NCI-H2196 (cell line): ENCODE results near the gene LIPN.
A peak's percentile ranks its signal among the peaks of the same experiment; 100 is the strongest.

ENCODE experiments used
- DNase-seq: peaks from one replicate; lab custom pipeline; 2025; ENCODE audit not compliant: unreplicated experiment; lab: John Stamatoyannopoulos, UW

LIPN gene

DNA sequence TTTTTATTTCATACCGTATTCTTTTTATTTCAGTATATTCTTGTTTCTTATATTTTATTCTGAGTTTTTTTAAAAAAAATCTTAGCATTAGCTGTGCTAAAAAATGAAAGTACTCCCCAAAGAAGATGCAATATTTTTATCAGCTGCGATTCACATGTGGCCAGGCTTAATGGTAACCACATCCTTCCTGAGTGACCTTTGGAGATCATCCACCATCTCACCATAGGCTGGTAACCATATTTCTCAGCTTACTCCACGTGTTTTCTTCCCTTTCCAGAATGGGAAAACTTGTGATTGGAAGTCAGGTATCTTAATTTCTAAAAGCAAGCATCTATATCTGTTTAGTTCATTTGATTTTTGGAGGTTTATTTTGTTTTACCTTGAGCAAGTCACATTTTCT lies 23.9 kb downstream of the LIPN start:
- no peak for DNase-seq

DNA sequence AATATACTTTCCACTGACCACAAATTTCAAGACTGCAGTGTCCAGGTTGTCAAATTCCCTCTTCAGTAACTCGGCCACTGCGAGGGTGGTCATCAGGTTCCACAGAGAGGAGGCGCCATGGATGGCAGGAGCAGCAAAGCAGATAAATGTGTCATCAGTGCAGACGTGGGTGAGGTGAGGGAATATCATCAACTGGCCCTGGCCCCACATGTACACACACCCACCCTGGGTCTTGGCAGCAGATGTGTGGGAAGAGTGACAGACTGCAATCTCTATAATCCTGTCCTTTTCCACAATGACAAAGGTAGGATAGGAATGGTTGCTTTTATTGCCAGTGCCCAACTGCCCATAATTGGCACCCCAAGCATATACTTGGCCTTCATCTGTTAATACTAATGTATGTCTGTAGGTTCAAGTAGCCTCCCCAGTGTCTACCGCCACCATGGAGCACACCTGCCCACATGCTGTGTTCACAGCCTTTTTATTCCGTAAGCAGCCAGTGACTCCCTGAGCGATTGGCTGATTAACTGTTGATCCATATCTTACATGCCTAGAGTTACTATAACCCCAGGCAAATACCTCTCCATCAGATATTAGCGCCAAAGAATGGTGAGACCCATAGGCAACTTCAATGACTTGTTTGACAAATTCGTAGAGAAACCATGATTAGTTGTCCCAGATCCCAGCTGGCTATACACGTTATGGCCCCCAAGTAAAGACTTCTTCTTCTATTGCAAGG lies 26.4 kb downstream of the LIPN start:
- no peak for DNase-seq

DNA sequence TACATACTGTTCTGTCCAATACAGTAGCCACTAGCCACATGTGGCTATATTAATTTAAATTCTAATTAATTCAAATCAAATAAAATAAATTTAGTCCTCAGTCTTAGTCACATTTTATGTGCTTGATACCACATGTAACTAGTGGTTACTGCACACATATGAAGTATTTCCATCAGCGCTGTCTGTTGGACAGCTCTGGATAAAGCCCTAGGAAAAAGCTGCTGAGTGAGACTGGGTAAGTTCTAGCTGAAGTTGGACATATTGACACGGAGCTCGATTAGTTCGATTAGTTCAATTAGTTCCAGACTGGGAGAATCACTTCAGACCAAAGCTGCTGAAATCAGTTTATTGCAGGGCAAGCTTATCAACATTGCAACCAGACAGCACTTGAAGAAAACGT lies 27.6 kb downstream of the LIPN start:
- no peak for DNase-seq

DNA sequence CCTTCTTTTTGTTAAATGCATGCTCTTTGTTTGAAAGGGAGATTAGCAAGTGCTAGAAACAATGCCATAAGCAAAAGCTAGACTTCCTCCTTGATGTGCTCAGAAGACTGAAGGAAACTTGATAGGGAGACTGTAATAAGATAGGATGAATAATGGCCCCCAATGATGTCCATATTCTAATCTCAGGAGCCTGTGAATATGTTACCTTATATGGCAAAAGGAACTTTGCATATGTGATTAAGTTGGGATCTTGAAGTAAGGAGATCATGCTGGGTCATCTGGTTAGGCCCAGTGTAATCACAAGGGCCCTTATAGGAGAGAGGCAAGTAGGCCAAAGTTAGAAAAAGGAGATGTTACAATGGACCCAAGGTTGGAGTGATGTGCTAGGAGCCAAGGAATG lies 29.1 kb downstream of the LIPN start:
- DNase-seq = no peak

DNA sequence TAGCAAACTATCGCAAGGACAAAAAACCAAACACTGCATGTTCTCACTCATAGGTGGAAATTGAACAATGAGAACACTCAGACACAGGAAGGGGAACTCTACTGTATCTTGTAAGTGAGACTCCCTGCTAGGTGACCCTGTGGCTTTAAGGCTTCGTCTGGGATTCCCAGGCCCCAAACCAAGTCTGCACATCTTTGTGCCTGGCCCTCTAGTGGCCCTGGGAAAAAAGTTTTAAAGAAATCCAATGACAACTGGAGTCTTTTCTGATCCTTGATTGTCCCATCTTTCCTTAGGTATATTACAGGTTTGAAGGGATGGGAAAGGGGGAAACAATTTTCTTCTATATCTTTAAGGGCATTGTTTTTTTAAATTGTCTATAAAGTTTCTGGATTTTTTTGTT lies 32.1 kb downstream of the LIPN start:
- no peak for DNase-seq

DNA sequence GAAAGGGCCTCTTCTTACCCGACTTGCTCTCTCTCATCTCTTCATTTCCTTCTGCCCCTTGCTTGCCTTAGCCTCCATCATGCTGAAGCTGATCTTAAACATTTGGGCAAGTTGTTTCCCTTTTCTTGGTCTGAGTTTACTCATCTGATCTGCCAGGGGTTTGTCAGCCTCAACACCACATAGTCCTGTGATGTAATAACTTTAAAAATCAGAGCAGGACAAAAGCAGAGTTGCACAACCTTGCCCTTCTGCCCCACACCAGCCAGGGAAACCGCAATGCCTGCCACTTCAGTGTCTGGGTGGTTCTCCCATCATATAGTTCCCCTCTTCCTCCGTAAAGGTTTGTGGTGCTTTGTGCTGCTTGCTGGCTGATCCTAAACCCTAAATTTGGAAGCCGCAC lies 32.8 kb downstream of the LIPN start:
- no peak for DNase-seq

DNA sequence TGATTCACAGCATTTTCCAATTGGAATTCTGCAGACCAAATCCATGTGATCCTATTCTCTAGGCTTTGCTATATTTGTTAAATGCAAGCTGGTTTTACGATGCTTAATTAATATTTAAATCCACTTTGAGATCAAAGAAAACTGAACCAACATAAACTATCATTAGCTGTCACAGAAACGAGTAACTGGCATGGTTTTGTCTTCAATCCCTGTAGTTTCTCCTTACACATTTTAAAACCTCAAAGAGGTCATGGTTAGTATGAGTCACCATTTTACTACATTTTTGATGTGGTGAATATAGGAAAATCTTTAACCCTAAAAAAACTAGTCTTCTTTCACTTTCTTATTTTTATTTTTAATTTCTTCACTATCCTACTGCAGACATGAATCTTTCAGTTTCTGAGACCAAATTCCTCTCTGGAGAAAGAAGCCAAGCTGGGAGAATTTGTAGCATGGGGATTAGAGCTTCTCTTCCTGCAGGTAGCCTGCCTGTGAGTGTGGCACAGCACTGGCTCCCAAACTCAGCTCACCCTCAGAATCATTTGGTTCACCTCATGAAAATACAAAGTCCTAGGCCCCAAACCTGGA lies 34.0 kb downstream of the LIPN start:
- DNase-seq = no peak

DNA sequence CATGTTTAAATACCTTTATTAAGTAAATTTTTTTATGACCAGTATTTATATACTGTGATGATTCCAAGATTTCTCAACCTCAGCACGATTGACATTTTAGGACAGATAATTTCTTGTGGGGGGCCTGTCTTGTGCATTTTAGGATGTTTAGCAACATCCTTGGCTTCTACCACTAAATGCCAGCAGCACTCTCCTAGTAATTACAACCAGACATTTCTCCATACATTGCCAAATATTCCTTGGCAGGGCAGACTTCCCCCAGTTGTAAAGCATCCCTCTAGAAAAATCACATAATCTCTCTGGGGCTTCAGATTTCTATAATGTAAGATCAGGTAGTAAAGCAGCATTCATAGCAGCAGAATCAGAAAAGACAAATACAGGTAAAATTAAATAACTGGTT lies 34.9 kb downstream of the LIPN start:
- no peak for DNase-seq

DNA sequence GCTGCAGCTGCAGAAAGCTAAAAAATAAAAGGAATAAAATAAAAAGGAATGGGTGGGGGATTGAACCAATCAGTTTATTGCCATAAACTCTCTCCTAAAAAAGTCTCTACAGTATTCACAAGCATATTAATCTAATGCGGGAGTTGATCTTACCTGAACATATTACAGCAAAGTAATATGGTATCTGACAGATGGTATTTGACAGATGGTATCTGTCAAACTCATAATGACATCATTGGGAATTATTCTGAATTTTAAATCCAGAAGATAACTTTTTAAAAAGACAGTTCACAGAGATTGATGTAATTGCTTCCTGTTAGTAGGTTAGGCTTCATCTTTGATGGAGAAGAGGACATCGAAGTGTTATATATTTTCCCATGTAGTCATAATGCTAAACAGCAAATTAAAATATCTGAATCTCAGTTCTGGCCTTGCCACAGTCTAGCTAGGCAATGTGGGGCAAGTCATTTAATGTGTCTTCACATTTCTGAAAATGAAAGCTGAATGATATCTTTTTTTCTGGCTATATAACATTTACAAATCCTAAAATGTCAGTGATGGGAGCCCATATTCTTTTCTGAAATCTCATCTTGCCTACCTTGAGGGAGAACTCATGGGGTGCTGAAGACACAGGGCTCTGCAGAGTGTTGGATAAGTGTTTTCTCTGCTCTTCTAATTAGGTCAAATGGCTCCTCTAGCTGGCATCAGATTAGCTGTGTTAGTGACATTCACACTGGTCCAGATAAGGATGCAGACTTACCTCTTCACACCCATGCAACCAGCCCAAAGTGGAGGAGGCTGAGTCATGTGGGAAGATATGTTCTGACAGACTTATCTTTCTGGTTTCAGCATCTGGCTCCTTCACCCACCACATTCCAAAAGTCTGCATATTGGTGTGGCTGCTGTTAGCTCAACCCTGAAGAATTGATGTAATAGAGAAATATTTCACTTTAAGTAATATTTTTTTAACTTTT lies 40.6 kb downstream of the LIPN start:
- no peak for DNase-seq

DNA sequence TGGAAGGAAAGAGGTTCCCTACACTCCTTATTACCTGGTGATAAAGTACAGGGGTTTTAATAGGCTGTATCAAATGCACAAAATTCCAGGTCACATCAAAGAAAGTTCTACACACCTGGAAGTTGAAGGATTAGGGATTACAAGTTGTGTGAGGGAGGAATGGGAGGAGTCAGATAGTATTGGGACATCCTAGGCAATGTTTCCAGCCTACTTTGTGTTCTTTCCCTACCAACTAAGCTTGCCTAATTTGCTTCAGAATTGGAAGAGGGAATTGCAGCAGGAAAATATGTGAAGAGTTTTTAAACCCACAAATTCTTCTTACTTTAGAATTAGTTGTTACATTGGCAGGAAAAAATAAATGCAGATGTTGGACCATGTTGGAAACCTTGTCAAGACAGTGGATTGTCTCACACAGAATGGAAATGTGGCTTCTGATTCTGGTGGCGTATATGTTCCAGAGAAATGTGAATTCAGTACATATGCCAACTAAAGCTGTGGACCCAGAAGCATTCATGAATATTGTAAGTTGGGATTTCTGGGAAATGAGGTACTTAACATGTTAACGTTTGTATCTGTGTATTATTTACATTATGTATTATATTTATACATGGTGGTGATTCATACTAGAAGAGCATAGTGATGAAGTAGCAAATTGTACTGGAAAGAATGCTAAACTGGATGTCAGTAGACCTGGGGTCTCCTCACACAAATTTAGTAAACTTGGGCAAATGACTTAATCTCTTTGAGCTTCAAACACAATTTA lies 42.9 kb downstream of the LIPN start, which contains the start of gene LIPM:
Gene LIPM (plus strand): TSS at position 208 of the 763 bp plus-strand sequence. CDS start 167 bp downstream, at position 375.
- no peak for DNase-seq

DNA sequence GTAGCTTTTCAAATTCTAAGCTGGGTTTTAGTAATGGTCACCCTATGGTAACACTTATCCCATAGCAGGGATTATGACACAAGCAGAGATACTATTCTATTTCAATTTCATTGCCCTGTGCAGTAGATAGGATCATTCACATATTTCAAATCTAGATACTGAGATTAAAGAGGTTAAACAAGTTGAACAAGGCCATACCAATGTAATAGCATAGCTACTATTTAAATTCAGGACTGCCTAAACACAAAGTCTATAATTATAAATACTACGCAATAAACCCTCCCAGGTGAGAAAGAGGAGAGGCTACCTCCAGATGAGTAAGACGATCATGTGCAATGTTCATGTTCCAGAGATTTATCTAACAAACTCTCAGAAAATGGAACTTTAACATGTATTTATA lies 43.8 kb downstream of the LIPN start:
- no peak for DNase-seq

DNA sequence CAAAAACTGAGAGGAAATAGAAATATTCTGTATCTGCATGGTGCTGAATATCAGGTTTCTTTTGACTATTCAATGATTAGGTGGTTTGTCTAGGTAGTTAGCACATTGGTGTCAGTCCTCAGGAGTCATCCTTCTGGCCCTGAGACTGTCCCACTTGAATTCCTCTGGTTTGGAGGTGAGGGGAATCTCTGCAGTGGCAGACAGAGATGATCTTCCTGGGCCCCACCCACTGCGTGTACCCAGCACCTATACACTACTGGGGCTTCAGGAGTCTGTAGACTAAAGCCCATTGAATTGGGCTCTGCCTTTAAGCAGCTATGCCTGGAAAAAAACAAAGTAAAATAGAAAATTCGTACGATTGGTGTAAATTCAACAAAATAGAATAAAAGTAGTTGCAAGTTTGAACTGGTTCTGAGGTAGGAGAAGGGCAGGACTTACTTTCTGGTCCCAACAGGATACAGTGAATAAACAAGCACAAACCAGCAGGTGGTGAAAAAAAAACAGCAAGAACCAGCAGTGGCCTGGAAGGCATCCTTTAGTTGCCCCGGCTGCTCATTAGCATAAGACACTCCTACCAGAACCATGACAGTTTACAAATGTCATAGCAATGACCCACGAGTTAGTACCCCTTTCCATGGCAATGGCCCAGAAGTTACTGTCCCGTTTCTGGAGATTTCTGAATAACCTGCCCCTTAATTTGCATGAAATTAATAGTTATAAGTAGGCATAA lies 44.4 kb downstream of the LIPN start:
- DNase-seq = no peak

DNA sequence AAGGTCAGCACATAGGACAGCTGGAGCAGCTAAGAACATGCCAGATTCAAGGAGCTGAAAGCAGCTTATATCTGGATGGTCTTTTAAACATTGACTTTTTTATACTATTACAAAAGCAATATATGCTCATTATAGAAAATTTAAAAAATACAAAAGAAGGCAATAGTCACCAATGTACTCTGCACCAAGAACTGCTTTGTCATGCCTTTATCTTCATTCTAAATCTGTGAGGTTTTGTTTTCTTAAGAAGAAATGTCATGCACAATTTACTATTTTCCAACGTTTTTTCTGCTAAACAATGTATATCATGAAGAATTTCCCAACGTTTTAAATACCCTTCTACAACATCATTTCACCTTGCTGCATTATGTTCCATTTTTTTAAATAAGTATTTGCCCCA lies 45.5 kb downstream of the LIPN start:
- no peak for DNase-seq

DNA sequence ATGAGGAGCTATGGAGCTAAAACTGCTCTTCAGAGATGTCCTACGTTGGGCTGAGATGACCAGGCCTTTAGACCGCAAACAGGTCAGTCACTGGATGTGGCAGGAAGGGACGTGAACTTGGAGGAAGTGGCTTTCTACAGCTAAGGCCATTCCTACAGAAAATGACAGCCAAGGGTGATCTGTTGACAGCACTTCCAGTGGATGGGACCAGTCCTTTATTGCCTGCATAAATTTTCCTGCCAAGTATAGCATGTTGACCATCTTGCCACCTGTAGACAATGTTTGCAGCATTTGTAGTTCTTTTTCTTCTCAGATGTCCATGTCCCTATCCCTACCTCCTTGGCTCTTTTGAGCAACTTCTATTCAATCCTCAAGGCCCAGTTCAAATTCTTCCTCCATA lies 46.1 kb downstream of the LIPN start:
- DNase-seq = no peak

DNA sequence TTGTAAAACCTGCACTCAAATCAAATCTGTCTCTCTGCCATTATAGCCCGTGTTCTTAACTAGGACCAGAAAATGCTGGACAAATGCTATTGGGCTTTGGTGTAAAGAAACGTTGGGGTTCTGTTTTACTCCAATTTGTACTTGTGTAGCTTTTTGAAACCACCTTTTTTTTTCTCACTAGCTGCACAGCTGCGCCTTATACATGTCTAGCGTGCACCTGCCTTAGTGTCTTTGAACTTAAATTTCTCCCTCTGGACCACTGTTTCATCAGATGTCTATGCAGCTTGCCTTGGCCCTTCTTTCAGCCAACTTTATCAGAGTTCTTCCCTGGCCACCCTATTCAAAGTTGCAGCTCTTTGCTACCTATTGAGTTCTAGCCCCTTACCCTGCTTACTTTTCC lies 49.8 kb downstream of the LIPN start:
- no peak for DNase-seq

DNA sequence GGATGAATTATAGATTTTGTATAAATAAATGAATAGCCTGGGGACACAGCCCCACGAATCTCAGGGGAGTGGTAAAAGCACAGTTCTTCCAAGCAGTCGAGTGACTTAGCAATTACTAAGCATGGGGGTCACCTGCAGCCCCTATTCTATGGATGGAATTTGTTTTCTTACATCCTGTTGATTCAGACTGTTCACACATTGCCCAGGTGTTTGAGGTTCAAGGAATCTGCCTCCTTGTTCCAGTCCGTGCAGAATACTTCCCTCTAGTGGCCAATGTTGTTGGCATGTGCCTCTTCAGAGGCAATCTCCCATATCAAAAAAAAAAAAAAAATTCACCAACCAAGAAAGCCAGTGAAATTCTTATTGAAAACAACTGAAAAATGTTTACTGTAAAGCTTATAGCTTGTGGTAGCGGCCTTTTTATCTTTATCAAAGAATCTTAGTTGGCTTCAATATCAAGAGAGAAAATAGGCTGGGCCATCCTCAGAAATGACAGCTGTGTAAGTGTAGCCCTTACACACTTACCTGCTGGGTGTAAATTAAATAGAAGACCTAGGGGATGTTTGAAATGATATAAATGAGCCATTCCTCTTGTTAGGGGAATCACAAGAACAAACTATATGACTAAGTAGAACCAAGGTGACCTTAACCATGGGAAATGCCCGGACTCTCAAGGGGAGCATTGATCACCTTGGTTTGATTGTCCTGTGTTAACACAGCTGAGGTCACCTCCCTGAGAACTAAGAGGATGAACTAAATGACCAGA lies 50.6 kb downstream of the LIPN start:
- peak; percentile 20 for DNase-seq

DNA sequence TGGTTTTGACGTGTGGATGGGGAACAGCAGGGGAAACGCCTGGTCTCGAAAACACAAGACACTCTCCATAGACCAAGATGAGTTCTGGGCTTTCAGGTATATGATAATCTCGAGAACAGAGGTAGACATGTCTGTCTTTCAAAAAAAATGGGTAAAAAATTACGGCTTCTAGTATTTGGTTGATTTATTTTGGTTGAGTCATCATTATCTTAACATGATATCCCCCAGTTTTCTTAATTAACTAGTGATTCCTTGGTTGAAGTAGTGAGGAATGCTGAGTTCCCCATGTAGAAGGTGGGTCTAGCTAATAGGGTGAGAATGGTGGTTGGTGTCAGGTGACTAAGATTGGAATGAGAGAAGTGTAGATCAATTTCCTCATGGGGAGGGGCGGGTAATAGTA lies 53.4 kb downstream of the LIPN start:
- DNase-seq = no peak

DNA sequence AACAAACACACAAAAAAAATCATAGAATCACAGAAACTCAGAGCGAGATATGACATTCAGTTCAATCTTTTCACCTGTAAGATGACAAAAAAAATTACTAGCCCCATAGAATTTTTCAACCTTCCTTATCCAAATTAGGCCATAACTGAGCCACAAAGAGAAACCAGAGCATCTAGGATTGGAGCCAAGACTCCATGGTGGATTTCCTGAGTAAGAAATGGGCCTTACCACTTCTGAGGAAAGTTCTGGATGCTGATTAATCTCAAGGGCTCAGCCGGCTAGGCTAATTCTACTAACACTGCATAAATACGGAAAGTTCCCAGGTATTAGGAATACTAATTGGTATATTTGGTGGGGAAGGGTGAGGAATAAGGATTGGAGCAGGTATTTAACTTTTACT lies 59.5 kb downstream of the LIPN start:
- DNase-seq = no peak

DNA sequence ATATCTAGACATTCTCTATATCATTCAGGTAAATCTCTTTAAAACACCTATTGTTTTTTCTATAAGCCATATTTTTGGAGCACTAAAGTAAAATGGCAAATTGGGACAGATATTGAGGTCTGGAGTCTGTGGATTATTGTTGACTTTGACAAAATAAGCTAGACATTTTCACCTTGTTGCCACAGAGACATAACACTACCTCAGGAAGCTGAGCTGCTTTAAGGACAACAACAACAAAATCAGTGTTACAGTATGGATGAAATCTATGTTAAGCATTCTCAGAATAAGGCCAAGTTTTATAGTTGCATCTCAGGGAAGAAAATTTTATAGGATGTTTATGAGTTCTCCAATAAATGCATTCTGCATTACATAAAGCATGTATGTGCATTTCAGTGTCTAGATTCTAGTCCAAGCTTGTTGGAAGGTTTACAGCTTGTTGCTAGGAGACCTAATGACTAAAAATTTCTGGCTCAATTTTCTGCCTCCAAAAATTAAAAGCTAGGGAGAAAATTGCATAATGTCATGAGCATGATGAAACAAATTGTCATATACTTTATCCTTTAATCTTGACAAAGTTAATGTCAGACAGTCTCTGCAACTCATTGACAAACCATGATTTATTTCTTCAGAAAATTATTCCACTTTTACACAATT lies 61.1 kb downstream of the LIPN start:
- no peak for DNase-seq
